Measurements from ENCODE around the gene TUBGCP2.

GRCh38 chr10:133270204-133270603, 38.5 kb downstream of the TUBGCP2 start:
- TF ChIP-seq CTCF (IDR thresholded peaks at IDR 0.05) (no peak), POLR2A (IDR thresholded peaks at IDR 0.05) (no peak)
